CD14-positive monocyte (primary cell): ENCODE data around the gene SPRED2. TPM values are rescaled to one million over a fixed set of nuclear protein-coding genes. Genes with fewer than 3 reads are reported as not detected.

ENCODE experiments used
- DNase-seq, 3 donors: peaks; one replicate each; pipeline ENCODE4 v3.0.0-alpha.2; 2011 to 2022
- H2AFZ ChIP-seq: 2 replicates; pipeline ENCODE4 v1.6.0; 2012; ENCODE audit warnings: mild to moderate bottlenecking, low read depth, low read length, inconsistent platforms; ENCODE audit not compliant: insufficient read depth, poor library complexity, severe bottlenecking
- H3K27ac ChIP-seq, 2 donors: 1 replicate in 1 of 2; 2 replicates in 1 of 2; pipeline ENCODE4 v1.5.1; 2012 to 2013; ENCODE audit warnings: low read length in 2 of 2, control low read depth in 1 of 2, inconsistent platforms in 1 of 2, low read depth in 1 of 2, mild to moderate bottlenecking in 1 of 2
- H3K27me3 ChIP-seq, 2 donors: one replicate each; pipeline versions ENCODE4 v1.6.0 to v1.6.1; 2011 to 2013; ENCODE audit warnings: low read length in 2 of 2; ENCODE audit not compliant: control insufficient read depth in 2 of 2, insufficient read depth in 2 of 2
- H3K36me3 ChIP-seq, 2 donors: replicated peaks in 1 of 2; 1 replicate in 1 of 2; 2 replicates in 1 of 2; pipeline versions ENCODE4 v1.5.1 to v1.6.1; 2012 to 2013; ENCODE audit warnings: low read length in 2 of 2, control low read depth in 1 of 2, inconsistent platforms in 1 of 2, mild to moderate bottlenecking in 1 of 2; ENCODE audit not compliant: insufficient read depth in 2 of 2, control insufficient read depth in 1 of 2
- H3K4me1 ChIP-seq, 2 donors: 1 replicate in 1 of 2; 2 replicates in 1 of 2; pipeline versions ENCODE4 v1.5.1 to v1.6.1; 2012 to 2013; ENCODE audit warnings: low read length in 2 of 2, control low read depth in 1 of 2, inconsistent platforms in 1 of 2, mild to moderate bottlenecking in 1 of 2, moderate library complexity in 1 of 2; ENCODE audit not compliant: insufficient read depth in 2 of 2, control insufficient read depth in 1 of 2
- H3K4me2 ChIP-seq: replicated peaks from 2 replicates; pipeline ENCODE3; 2012; ENCODE audit warnings: low read length, moderate library complexity, mild to moderate bottlenecking; ENCODE audit not compliant: poor library complexity, severe bottlenecking; ENCODE audit errors: extremely low read depth
- H3K4me3 ChIP-seq, 3 experiments: fragments of 200-600 bp in 1 of 3; sonication (generic) in 1 of 3; replicated peaks in 1 of 3; 1 replicate in 2 of 3; 2 replicates in 1 of 3; pipeline ENCODE4 v1.5.1; 2011 to 2013; ENCODE audit warnings: low read length in 3 of 3, mild to moderate bottlenecking in 3 of 3, control low read depth in 2 of 3, low read depth in 2 of 3, inconsistent platforms in 1 of 3, moderate library complexity in 1 of 3
- H3K79me2 ChIP-seq: 2 replicates; pipeline ENCODE4 v1.6.0; 2012; ENCODE audit warnings: mild to moderate bottlenecking, control low read depth, inconsistent platforms, low read length, moderate library complexity; ENCODE audit not compliant: insufficient read depth
- H3K9ac ChIP-seq: 2 replicates; pipeline ENCODE4 v1.6.0; 2017; ENCODE audit warnings: low read length, mild to moderate bottlenecking; ENCODE audit not compliant: insufficient read depth, poor library complexity, severe bottlenecking
- H3K9me3 ChIP-seq, 2 donors: replicated peaks in 1 of 2; 1 replicate in 1 of 2; 2 replicates in 1 of 2; pipeline versions ENCODE4 v1.5.1 to v1.6.1; 2012 to 2013; ENCODE audit warnings: low read length in 2 of 2, control low read depth in 1 of 2; ENCODE audit not compliant: control insufficient read depth in 1 of 2, insufficient read depth in 1 of 2
- H4K20me1 ChIP-seq: 2 replicates; pipeline ENCODE4 v1.6.0; 2012; ENCODE audit warnings: mild to moderate bottlenecking, low read length, control low read depth, moderate library complexity; ENCODE audit not compliant: insufficient read depth
- H3K27ac Mint-ChIP-seq, 7 donors: one replicate each; pipeline ENCODE4 v1.8.0; 2020; ENCODE audit warnings: mild to moderate bottlenecking in 7 of 7, mixed read lengths in 7 of 7, moderate library complexity in 6 of 7, inconsistent platforms in 2 of 7
- H3K27me3 Mint-ChIP-seq, 3 donors: one replicate each; pipeline ENCODE4 v1.8.0; 2021 to 2022; ENCODE audit warnings: low read depth in 3 of 3, mild to moderate bottlenecking in 3 of 3, mixed read lengths in 3 of 3, moderate library complexity in 3 of 3, inconsistent platforms in 1 of 3
- H3K36me3 Mint-ChIP-seq, 2 donors: one replicate each; pipeline ENCODE4 v1.8.0; 2020; ENCODE audit warnings: mixed read lengths in 2 of 2, inconsistent platforms in 1 of 2, mild to moderate bottlenecking in 1 of 2
- H3K4me1 Mint-ChIP-seq: one replicate; pipeline ENCODE4 v1.8.0; 2020; ENCODE audit warnings: mild to moderate bottlenecking, mixed read lengths
- H3K4me3 Mint-ChIP-seq, 2 donors: one replicate each; pipeline ENCODE4 v1.8.0; 2020; ENCODE audit warnings: mild to moderate bottlenecking in 2 of 2, mixed read lengths in 2 of 2, moderate library complexity in 1 of 2
- H3K9me3 Mint-ChIP-seq, 7 donors: one replicate each; pipeline ENCODE4 v1.8.0; 2020 to 2022; ENCODE audit warnings: mixed read lengths in 7 of 7, mild to moderate bottlenecking in 6 of 7, moderate library complexity in 6 of 7, inconsistent platforms in 2 of 7
- CTCF ChIP-seq: fragments of 200-600 bp; IDR thresholded peaks from one replicate; pipeline ENCODE4 v1.8.0; 2022; ENCODE audit warnings: antibody characterized with exemption, mild to moderate bottlenecking
- WGBS: methylation state at CpG from one replicate; pipeline ENCODE4 v1.1.5; 2013; ENCODE audit warnings: missing lambda C conversion rate; ENCODE audit not compliant: insufficient coverage; 5-methylcytosine and 5-hydroxymethylcytosine counted together
- intact Hi-C, 2 donors: fragments of 100-400 bp; cut with micrococcal nuclease; formaldehyde crosslinking; loops; one replicate each; pipeline versions ENCODE4 v1.15.0 to v1.15.1; 2023
- polyA plus RNA-seq, 3 donors: library from polyadenylated mRNA; depleted of rRNA in 1 of 3; unstranded in 2 of 3; stranded (reverse) in 1 of 3; fragments of 300-500 nt in 2 of 3; fragments of >200 nt in 1 of 3; fragmentation: Illumina TruSeq in 2 of 3; gene quantifications; 1 replicate in 2 of 3; 2 replicates in 1 of 3; pipeline ENCODE4 v1.2.3, GENCODE V29; 2012 to 2021

Gene SPRED2
- polyA plus RNA-seq, 3 donors: 0.20 to 2.0 (median 0.33) TPM

- no peaks in the 10 kb centered on the region for H4K20me1 ChIP-seq
- H3K27me3 ChIP-seq: no peaks in the 10 kb centered on the region
- peaks cover 0 to 5% of the 10 kb centered on the region in 2 donors for H3K4me1 ChIP-seq
- H3K27ac Mint-ChIP-seq: no peak overlapping the region
- no peak overlapping the region for H3K27ac ChIP-seq
- no peak overlapping the region for H3K9ac ChIP-seq
- peaks cover 0 to 2% (median 0%) of the 10 kb centered on the region in 3 donors for H3K27me3 Mint-ChIP-seq
- DNase-seq: no peak
- H3K79me2 ChIP-seq: no peaks in the 10 kb centered on the region
- H3K4me3 ChIP-seq: no peak overlapping the region
- H2AFZ ChIP-seq: no peak overlapping the region
- intact Hi-C loops: no loop called here
- 64% methylated on average over 2 of the region's 4 CpGs for WGBS
- H3K4me3 Mint-ChIP-seq: no peak overlapping the region
- peaks cover 12% of the 10 kb centered on the region for H3K4me1 Mint-ChIP-seq
- no peak for TF ChIP-seq CTCF
- peaks cover 0 to 5% (median 0%) of the 10 kb centered on the region in 7 donors for H3K9me3 Mint-ChIP-seq
- H3K4me2 ChIP-seq: no peak overlapping the region
- H3K9me3 ChIP-seq: no peaks in the 10 kb centered on the region
- H3K36me3 ChIP-seq: no peaks in the 10 kb centered on the region
- H3K36me3 Mint-ChIP-seq: no peaks in the 10 kb centered on the region
Measured at GRCh38 chr2:65349863-65350262, 82.5 kb downstream of the SPRED2 start.

GRCh38 chr2:65347913-65348312 lies 84.5 kb downstream of the SPRED2 start:
- Mint-ChIP-seq H3K4me1 (peaks cover 7% of the 10 kb centered on the region), H3K9me3 (peaks cover 0 to 5% (median 0%) of the 10 kb centered on the region in 7 donors), H3K36me3 (no peaks in the 10 kb centered on the region), H3K27me3 (peaks cover 0 to 2% (median 0%) of the 10 kb centered on the region in 3 donors), H3K4me3 (no peak overlapping the region), H3K27ac (no peak overlapping the region)
- H3K4me2 ChIP-seq: no peak overlapping the region
- H3K4me1 ChIP-seq: no peaks in the 10 kb centered on the region
- 93% methylated on average over 2 of the region's 2 CpGs for WGBS
- TF ChIP-seq CTCF: no peak
- no peaks in the 10 kb centered on the region for H3K27me3 ChIP-seq
- H3K79me2 ChIP-seq: no peaks in the 10 kb centered on the region
- no peak overlapping the region for H3K27ac ChIP-seq
- intact Hi-C loops: no loop called here
- no peak overlapping the region for H3K9ac ChIP-seq
- no peak overlapping the region for H3K4me3 ChIP-seq
- no peaks in the 10 kb centered on the region for H3K36me3 ChIP-seq
- DNase-seq: no peak
- H3K9me3 ChIP-seq: no peaks in the 10 kb centered on the region
- H2AFZ ChIP-seq: no peak overlapping the region
- H4K20me1 ChIP-seq: no peaks in the 10 kb centered on the region
